HFFc6 (cell line): ENCODE measurements around the gene KCNC4. TPM values are rescaled to one million over a fixed set of nuclear protein-coding genes. Genes with fewer than 3 reads are reported as not detected.

Experiments
- DNase-seq: peaks from one replicate; pipeline ENCODE4 v3.0.0-alpha.2; 2018
- H3K27ac Mint-ChIP-seq: 2 replicates; pipeline ENCODE4 v1.8.0; 2020; ENCODE audit warnings: mild to moderate bottlenecking, mixed read lengths
- H3K27me3 Mint-ChIP-seq: 2 replicates; pipeline ENCODE4 v1.8.0; 2021; ENCODE audit warnings: mild to moderate bottlenecking, moderate library complexity, mixed read lengths; ENCODE audit not compliant: insufficient read depth
- H3K36me3 Mint-ChIP-seq: 2 replicates; pipeline ENCODE4 v1.8.0; 2021; ENCODE audit warnings: low read depth, mixed read lengths
- H3K4me1 Mint-ChIP-seq: 2 replicates; pipeline ENCODE4 v1.8.0; 2020; ENCODE audit warnings: low read depth, mixed read lengths
- H3K4me3 Mint-ChIP-seq: 2 replicates; pipeline ENCODE4 v1.8.0; 2020; ENCODE audit warnings: mild to moderate bottlenecking, moderate library complexity, mixed read lengths
- H3K9me3 Mint-ChIP-seq: 2 replicates; pipeline ENCODE4 v1.8.0; 2020; ENCODE audit warnings: mild to moderate bottlenecking, mixed read lengths
- total RNA-seq, 6 experiments: library from RNA; stranded (reverse); fragmentation: NEBNext Ultra II Directional; extraction: Animal tissue kit (Norgen Biotek cat#: 25700); gene quantifications; 2 replicates in 1 of 6; 3 replicates in 5 of 6; pipeline ENCODE4 v1.2.3, GENCODE V29; 2021
- TF ChIP-seq, protein P1 (sequence below): fragments of 200-600 bp; sonication (generic); IDR thresholded peaks from 2 replicates; pipeline ENCODE4 v1.5.0; 2021; ENCODE audit warnings: antibody characterized with exemption, mild to moderate bottlenecking

Gene KCNC4
- total RNA-seq, 6 experiments from 2014 or later, result 8.8 to 22.6 (median 11.2) TPM

DNA sequence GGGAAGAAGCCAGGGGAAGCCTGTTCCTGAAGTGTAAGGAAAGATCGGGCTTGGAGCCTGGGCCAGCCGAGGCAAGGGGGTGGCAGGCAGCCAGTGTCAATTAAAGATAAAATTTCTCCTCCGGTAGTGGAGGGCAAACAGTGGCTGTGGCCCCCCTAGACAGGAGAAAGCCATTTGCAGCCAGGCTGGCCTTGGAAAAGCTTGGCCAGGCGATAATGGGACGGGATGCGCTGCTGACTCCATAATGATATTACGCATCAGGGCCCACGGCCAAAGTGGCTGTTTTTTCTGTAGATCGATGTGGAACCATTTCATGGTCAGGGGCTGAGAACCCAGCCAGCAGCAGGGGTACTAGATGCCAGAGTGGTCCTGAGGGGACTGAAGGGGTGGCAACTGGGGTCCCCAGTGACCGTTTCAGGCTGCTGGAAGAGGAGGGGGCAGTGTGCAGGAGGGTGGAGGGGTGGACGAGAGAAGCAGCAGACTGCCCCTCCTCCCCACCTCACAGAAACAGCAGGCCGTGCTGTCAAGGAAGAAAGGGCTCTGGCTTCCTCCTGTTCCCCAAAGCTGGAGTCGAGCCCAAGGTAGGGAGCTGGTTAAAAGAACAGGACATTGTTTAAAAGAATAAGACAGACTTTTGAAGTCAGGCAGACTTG is 25.2 kb downstream of the KCNC4 start:
- Mint-ChIP-seq H3K4me3 (peak overlapping the region; percentile 28), H3K27ac (peak overlapping the region; percentile 92), H3K9me3 (no peaks in the 10 kb centered on the region), H3K27me3 (peaks cover 2% of the 10 kb centered on the region; the same call in 1 of the 2 replicates), H3K4me1 (peaks cover 50% of the 10 kb centered on the region), H3K36me3 (peaks cover 10% of the 10 kb centered on the region)
- no peak for DNase-seq
- TF ChIP-seq, protein P1, sequence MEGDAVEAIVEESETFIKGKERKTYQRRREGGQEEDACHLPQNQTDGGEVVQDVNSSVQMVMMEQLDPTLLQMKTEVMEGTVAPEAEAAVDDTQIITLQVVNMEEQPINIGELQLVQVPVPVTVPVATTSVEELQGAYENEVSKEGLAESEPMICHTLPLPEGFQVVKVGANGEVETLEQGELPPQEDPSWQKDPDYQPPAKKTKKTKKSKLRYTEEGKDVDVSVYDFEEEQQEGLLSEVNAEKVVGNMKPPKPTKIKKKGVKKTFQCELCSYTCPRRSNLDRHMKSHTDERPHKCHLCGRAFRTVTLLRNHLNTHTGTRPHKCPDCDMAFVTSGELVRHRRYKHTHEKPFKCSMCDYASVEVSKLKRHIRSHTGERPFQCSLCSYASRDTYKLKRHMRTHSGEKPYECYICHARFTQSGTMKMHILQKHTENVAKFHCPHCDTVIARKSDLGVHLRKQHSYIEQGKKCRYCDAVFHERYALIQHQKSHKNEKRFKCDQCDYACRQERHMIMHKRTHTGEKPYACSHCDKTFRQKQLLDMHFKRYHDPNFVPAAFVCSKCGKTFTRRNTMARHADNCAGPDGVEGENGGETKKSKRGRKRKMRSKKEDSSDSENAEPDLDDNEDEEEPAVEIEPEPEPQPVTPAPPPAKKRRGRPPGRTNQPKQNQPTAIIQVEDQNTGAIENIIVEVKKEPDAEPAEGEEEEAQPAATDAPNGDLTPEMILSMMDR, result no peak

DNA sequence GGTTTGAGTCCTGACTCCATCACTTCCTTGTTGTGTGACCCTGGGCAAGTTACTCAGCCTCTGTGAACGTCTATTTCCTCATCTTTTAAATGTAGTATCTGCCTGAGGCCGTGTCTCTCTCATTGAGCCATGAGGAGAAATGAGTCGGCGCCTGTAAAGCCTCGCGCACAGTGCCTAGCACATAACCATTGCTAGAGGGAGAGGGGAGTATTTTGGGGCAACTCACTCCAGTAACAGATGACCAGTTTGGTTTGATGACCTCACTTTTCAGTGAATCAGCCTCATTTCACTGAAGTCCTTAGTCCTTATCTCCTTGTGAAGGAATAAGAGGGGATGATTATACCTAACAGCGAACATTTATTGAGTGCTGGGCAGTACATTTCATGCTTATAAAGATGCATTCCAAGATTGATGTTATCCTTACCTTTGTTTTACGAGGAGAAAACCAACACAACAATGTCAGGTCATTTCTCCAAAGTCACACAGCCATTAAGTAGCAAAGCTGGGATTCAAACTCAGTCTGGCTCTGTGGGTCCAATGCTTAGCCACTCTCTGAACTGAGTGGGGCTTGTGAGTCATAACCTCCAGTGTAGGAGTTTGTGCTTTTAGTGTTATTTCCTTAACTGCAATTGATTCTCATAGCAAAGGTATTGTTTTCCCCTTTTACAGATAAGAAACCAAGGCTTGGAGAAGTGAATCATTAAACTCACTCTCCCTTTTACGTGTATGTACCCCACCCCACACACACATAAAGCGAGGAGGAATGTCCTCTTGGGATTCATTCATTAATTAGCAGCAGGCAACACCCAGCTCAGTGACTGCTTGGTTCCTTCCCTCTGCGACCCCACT is 25.9 kb downstream of the KCNC4 start:
- Mint-ChIP-seq H3K9me3 (no peaks in the 10 kb centered on the region), H3K4me1 (peaks cover 48% of the 10 kb centered on the region), H3K27ac (peak overlapping the region; percentile 92), H3K36me3 (peaks cover 10% of the 10 kb centered on the region), H3K4me3 (peak overlapping the region; percentile 28; the same call in 1 of the 2 replicates), H3K27me3 (peaks cover 2% of the 10 kb centered on the region; the same call in 1 of the 2 replicates)
- TF ChIP-seq, protein P1, result no peak
- peak; percentile 98 for DNase-seq

DNA sequence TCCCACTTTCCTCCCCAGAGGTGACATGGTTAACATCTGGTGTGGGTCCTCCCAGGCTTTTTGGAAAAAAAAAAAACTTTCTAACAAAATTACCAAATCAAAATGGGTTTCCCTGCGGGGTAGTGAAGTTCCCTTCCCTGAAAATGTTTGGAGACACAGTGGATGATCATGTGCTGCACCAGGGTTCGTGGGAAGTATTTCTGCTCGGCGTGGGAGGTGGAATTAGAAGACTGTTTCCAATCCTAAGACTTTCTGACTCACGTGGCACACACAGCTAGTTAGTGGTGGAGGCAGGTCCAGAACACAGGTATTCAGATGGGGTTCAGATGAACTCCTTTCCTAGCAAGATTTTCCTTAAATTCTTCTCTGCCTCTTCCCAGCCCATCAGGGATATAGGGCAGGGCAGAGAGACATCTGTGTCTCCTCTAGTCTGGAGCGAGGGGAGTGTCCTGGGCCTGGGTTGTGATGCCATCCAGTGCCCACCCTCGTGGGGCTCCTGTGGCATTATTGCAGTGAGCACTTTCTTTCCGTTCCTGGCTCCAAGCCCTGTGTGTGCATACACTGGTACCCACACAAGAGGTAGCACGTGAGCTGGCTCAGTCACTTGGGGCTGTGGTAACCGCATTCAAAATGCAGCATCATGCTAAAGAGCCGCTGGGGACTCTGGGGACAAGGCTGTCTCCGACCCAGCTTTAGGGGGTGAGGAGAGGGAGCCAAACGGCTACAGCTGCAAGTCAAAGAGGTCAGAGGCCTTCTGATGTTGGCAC is 27.5 kb downstream of the KCNC4 start:
- TF ChIP-seq, protein P1, result no peak
- no peak overlapping the region for H3K4me3 Mint-ChIP-seq
- H3K27ac Mint-ChIP-seq, result no peak overlapping the region
- H3K9me3 Mint-ChIP-seq, result no peaks in the 10 kb centered on the region
- peaks cover 51% of the 10 kb centered on the region for H3K4me1 Mint-ChIP-seq
- no peak for DNase-seq
- H3K36me3 Mint-ChIP-seq, result peaks cover 10% of the 10 kb centered on the region
- peaks cover 4% of the 10 kb centered on the region for H3K27me3 Mint-ChIP-seq

DNA sequence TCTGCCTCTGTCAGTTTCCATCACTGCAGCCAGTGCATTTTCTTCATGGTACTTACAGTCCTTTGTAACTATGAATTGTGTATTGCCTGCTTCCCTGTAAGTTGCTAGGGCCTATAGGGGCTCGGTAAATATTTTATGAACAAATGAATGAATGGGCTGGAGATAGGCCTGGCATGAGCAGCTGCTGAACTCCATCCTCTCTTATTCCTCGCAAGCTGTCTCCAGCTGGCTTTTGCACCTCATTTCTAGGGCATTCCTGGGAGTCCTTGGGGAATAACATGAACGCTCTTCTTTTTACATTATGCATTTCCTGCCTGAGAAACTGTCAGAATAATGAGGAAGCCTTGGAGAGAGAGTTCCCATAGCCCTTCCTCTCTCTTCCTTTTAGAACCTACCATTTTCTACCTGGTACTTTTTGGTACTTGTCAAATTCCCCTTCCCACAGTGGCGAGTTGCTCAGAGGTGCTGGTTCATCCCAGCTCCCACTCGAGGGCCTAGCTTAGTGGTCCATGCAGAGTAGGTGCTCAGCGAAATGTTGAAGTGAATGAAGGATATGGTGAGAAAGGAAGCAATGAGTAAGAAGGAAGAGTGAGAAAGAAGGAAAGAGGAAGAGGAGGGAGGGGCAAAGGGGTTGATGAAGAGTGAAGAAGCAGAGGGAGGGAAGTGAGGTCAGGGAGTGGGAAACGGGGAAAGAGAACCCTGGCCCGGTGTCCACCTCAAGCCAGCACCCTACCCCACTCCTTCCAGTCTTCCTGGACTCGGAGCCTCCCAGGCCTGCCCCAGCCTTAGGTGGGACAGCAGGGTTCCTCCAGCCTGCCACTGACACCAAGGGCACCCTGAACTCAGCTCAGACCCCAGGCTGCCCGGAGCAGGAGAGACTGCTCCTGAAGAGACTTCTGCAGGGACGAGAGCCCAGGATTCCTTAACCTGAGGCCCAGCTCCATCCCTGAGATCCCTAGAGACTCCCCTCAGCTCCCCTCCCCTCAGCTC is 29.6 kb downstream of the KCNC4 start:
- Mint-ChIP-seq H3K4me1 (peaks cover 35% of the 10 kb centered on the region), H3K9me3 (no peaks in the 10 kb centered on the region), H3K36me3 (peaks cover 10% of the 10 kb centered on the region), H3K27ac (no peak overlapping the region), H3K27me3 (peaks cover 4% of the 10 kb centered on the region), H3K4me3 (no peak overlapping the region)
- TF ChIP-seq, protein P1, result no peak
- no peak for DNase-seq
